Measurements from ENCODE around the gene COX5A.

Gene COX5A

DNA sequence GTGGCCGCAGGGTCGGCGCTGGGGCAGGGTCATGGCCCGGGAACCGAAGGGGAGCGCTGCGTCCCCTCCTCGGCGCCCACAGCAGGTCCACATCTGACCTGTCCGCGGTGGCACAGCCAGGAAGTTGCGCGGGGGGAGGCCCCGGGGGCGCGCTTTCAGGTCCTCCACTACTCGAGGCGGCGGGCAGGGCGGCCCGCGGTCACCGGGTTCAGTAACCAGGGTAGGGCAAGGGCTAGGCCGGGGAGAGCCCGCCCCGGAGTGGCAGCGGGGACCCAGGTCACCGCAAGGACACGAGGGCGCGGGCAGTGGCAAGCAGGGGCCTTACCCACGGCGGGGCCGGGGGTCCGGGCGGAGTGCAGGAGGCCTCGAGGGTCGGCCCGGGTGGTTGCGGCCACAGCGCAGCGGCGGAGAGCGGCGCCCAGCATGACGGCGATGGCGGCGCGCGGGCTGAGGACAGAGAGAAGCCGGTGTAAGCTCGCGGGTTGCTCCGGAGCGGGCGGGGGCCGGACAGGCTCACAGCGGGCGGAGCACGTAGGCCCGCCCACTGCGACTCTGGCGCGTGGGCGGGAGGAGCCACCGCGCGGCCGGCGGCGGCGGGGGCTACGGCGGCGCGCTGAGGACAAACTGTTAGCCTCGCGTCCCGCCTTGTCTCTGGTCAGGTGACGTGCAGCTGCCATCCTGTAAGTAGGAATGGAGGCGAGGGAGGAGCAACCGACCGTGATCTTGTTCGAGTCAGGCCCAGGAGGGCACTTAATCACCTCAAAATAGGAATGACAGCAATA lies at the start of gene COX5A:
Gene COX5A, minus strand, starts transcription at position 484 of the 782 bp plus-strand sequence. Its CDS starts 59 bp downstream, at position 425.
- DNase-seq: peak; percentile 81 to 95

DNA sequence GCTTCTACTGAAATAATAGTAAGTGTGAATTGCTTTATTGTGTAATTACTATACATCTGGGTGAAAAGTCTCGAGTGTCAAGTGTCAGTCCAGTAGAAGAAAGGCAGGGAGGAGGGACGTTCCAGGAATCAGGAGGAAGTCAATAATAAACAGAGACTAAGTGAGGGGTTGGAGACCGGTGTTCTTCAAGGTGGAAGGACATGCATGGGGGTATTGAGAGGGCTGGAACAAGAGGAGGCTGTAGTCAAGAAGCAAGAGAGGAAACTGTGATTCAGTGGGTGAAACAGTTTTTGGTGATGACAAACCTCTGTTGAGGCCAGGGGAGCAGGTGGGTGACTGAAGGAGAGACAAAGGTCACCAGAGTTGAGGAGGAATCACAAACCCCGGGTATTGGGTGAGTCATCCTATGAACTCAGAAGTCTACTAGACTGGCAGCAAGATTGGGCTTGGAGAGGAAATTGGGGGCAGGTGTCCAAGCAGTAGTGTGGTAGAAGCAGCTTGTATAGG lies 45.9 kb upstream of the COX5A start:
- DNase-seq: no peak

DNA sequence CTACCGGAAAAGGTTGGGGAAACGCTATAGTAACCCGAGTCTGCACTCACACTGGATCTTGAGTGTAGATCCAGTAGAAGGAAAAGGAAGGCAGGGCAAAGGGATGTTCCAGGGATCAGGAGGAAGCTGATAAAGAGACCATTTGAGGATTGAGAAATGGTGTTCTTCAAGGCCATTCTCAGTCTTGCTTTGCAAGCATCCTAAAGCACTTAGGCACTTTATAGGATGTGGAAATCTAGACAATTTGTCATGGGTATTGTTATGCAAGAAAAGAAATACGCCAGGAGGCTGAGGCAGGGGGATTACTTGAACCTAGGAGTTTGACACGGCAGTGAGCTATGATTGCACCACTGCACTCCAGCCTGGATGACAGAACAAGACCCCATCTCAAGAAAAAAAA lies 44.3 kb upstream of the COX5A start:
- no peak for DNase-seq

DNA sequence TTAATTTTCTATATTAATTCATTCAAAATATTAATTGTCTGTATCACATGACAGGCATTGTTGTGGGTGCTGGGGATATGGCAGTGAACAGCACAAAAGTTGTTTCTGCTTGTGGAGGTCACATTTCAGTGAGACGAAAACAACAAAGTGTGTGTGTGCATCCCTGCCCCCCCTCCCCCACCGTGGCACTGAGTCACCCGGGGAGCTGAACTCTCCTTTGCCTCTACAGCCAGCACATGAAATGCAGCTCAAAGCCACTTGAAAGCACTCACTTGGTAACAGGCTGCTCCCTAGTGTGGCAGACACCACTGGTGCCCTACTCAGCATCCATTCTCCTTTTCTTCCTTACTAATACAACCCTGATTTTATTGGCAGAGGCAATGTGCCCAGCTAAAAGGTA lies 40.6 kb upstream of the COX5A start:
- DNase-seq: no peak

DNA sequence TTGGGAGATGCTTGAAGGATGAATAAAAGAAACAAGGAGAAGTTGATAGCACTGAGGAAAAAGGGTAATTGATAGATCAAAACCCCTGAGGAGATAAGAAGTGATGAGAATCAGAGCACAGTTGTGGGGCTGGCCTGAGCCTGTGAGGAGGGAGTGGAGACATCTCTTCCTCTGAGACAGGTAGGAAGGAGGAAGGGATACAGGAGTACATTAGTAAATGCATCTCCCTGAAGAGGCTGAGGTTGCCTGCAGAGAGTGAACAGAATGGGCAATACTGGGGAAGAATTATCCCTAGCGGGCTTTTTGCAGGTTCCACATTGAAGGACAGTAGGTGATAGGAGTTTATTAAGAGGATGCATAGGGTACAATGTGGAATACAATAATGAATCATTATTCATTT lies 40.2 kb upstream of the COX5A start:
- no peak for DNase-seq

DNA sequence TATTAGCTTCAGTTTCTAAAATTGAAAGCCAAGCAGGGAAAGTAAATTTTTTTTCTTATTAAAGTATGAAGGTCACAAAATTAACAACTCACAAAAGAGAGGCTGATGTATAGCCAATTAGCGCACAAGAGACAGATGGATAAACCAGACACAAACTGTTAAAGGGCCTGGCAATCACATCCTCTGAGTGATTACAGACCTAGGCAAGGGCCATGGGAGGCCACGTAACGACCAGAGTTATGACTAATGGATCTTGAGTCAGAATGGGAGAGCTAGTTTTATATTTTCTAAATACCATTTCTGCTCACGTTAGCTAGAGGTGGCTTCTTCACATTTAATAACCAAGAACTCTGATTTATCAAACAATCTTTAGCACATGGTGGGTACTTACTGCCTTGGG lies 39.7 kb upstream of the COX5A start:
- DNase-seq: no peak

DNA sequence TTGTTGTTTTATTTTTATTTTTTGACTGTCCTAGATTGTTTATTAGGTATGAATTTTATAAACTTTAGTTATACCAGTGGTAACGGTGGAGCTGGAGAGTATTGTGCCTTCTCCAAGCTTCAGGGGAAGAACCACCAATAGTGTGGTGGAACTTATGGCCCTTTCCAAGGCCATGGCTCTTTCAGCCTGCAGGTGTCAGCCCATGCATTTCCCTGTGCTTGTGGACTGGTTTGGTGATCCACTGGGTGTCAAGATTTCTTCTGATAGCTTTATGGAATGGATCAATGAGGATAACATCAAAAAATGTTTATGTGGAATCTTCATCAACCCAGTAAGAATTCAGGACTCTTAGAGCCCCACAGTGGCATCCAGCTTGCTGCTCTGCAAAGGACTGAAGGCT lies 38.3 kb upstream of the COX5A start:
- no peak for DNase-seq

DNA sequence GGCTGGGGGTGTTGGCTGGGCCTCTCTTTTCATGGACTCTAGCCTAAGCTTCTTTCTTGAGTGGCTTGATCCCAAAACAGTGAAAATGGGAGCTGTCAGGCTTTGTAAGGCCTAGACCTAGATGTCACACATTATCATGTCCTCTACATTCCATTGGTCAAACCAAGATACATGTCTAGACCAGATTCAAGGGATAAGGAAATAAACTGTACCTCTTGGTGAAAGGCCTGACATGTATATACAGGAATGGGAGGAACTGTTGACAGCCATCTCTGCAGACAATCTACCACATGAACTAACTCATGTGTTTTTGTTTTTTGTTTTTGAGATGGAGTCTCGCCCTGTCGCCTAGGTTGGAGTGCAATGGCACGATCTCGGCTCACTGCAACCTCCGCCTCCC lies 29.8 kb upstream of the COX5A start:
- DNase-seq: no peak

DNA sequence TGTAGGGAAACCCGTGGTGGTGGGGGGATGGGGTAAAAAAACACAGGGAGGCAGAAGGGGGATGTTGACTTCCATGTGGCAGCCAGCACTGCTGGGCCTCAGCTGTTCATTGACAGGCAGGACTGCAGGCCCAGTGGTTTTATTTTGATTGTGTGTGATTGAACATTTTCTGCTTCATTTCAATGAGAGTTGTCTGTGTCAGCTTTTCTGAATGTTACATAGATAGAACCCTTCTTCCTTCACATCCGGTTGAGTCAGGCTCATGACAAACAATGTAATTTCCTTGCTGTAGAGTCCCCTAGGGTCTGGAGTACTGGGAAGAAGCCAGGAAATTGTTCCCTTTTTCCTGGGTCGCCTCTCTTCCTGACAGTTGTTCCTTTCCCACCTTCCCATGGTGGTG lies 26.9 kb upstream of the COX5A start:
- DNase-seq: no peak

DNA sequence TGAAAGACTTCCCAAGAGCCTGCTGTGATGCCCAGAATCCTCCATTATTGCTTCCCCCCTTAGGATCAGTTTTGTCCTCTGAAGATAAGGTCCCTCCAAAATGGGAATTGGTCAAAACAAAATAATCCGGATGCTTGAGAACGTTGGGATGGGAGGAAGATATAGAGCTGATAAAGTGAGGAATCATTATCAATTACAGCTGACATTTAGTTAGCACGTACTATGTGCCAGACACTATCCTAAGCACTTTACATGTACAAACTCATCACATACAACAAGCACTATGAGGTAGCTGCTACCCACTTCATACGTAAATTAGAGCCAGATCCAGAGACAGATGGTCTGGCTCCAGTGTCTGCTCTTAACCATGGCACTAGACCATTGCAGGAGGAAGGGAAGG lies 25.3 kb upstream of the COX5A start:
- peak in 1 of 2 experiments; percentile 18 for DNase-seq

DNA sequence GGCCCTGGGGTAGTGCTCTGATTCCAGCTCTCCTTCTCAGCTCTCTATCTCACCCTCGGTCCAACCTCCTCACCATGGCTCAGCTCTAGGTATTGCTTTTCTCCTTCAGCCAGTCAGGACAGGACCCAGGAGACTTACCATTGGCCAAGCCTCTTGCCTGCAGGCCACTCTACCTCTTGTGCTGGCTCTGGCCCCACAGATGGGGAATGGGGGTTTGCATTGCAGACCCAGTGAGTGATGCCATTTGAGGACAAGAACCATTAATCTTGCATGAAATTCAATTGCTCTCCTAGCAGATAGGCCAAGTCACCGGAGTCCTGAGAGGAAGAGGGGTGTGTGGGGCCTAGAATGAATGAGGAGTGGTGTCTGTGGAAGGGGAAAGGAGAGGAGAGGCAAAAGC lies 24.8 kb upstream of the COX5A start:
- DNase-seq: no peak

DNA sequence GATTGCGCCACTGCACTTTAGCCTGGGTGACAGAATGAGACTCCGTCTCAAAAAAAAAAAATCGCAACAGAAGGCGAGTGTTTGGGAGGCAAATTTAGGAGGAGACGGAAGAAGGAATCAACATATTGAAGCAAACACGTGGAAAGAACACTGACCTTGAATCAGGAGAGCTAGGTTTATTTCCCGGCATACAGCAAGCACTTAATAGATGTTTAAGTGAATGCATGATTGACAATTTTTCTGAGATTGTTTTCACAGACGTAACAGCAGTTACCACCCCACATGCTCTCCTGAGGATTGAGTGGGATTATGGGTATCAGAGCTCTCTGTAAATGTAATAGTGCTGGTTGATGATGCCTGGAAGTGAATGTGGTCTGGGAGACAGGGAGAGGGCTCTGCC lies 24.3 kb upstream of the COX5A start:
- DNase-seq: no peak

DNA sequence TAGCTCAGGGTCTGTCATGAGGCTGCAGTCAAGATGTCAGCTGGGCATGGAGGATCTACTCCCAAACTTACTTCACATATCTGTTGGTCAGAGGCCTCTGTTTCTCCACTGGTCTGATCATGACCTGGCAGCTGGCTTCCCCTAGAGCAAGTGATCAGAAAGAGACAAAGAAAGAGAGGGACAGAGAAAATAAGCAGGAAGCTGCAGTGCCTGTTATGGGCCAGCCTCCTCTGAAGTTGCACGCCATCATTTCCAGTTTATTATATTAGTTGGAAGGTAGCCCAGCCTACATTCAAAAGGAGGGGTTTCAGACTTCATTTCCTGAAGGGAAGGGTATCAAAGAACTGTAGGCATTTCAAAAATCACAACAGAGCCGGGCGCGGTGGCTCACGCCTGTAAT lies 23.7 kb upstream of the COX5A start:
- DNase-seq: no peak

DNA sequence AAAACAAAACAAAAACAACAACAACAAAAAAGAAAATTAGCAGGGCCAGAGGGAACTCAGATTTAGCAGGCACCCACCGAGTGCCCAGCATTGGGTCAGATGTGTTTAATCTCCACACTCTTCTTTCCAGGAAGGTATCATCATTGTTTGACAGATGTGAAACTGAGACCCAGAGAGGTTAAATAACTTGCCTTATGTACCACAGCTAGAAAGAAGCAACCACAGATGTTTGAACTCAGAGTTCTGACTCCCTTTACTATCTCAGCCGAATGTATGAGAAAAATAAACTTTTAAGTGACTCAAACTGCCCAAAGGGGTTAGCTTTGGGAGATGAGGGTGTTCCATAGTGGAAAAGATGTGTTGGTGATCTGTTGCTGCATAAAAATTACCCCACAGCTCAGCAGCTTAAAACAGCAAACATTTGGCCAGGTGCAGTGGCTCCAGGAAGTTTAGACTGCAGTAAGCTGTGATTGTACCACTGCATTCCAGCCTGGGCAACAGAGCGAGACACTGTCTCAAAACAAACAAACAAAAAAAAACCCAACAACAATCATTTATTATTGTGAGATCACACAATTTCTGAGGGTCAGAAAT lies 23.2 kb upstream of the COX5A start:
- DNase-seq: no peak

DNA sequence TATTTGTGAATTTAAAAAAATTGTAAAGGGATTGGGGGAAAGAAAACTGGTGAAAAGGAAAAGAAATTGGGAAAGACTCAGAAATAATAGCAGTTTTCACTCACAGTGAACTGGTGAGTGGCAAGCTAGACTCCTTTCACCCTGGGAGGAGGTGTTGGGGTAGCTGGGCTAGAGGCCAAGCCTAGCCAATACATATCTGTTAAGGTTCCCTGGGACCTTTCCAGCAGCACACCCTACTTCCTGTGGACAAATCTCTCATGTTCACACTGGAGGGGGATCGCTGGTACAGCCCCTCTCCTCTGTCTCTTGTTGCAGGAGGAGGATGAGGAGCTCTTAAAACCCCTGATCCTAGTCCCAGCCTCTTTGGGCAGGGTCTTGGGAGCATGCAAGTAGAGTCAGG lies 22.4 kb upstream of the COX5A start:
- no peak for DNase-seq

DNA sequence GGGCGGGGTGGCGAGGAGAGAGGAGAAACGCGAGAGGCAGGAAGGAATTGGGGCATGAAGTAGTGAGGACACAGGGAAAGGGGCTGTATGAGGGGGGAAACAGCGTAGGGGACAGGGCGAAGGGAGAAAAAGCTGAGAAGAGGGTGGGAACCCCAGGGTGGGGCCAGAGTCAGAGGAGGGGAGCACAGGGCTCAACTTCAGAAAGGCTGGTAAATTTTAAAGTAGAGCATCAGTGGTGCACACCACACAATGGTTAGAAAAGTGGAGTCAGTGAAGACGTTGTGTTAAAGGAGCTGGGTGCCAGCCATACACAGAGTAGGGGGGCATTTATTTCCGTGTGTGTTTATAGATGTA lies 21.7 kb upstream of the COX5A start:
- no peak for DNase-seq

DNA sequence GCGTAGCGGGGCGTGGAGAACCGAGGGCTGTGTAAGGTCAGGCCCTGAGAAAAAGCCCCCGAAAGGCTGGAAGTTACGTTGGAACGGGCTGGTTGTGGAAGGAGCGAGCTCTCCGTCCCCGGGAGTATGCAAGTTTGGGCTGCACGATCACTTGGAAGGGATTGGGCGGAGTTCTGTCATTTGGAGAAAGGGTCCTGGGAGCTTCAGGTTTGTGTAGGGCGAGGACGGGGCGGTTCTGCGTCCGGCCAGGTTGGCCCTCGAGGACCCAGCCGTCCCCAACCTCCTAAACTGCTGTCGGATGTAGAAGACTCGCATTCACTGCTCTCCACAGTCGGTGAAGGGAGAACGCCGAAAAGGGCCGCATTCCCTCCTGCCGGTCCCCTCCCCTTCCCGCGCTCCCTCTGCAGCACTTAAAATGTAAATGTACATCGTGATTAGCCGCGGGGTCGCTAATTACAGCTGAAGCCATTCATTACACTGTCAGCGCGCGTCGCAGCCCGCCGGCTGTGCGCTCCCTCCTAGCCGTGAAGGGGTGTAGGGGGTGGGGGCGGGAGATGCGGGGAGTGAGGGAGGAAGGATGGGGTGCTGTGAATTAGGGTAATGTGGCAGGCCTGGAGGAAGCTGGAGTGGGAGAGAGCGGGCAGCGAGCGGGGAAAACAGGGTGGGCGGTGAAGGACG lies 21.2 kb upstream of the COX5A start:
- no peak for DNase-seq

DNA sequence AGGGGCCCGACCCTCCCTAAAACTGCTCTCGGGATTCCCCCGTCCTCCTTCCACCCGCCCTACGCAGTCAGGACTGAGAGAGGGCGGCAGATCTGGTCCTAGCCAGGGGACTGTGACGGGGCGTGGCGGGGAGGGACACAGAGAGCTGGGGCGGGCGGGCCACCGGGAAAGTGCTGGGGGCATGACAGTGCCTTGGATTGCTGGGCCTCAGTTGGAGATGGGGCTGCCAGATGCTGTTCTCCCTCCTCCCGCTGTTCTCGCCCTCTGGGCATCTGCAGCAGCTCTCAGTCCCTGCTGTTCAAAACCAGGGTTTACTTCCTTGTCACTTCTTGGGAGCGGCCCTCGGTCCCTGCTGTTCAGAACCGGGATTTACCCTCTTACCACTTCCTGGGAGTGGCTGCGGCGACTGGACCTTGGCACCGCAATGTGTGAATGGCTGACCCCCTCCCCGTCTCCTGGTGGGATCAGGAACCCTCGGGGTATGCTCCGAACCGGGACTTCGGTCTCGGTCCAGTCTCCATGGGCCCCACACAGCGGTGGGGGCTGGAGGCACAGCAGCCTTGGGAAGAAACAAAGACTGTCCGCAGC lies 20.5 kb upstream of the COX5A start:
- no peak for DNase-seq

DNA sequence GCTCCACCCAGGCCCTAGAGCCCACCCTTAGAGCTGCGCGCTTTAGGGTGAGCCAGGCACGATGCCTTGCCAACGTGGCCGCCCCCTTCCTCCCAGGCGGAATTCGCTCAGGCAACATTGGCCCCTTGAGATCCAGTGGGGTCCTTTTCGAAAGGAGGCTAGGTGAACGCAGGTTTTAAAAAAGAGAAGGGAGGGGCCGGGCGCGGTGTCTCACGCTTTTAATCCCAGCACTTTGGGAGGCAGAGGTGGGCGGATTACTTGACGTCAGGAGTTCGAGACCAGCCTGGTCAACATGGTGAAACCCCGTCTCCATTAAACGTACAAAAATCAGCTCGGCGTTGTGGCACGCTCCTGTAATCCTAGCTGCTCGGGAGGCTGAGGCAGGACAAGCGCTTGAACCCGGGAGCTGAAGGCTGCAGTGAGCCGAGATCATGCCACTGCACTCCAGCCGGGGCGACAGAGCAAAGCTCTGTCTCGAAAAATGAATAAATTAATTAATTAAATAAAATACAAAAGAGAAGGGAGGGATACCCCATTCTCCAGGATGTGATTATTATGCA lies 19.7 kb upstream of the COX5A start:
- DNase-seq: no peak

DNA sequence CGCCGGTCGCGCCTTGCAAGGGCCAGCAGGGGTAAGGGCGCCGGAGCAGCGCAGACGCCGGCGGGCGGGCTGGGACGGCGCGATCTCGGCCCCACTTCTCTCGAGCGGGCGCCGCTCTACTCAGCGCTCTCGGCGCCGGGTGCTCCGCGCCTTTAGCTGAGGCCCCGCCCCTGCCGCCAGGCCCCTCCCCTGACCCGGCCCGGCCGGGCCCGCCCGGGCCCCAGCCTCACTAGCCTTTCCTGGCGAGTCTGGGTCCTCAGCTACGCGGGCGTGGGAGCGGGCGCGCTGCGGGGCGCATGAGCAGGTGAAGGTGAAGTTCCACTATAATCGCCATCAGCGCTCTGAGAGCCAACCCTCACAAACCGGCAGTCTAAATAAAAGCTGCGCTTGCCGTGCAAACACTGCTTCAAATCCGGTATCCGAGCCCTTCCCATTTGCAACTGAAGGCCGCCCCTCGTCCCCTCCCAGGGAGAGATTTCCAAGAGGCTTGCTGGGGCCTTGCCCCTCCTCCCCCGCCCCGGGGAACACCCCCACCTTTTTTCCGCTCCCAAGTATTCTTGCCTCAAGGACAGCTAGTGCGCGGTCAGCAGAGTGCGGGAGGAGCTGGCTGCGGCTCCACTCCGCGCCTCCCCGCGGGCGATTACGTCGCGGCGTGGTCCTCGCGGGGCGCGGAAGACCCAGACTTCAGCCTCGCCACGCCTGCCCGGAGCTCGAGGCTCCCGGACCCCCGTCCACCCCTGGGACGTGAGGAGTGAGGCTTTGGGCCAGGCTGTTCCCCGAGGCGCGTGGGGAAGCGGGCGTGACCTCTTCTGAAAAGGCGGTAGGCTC lies 19.0 kb upstream of the COX5A start, which contains the start of gene RPP25:
Gene RPP25, minus strand, starts transcription at position 125 of the 828 bp plus-strand sequence. CDS start 189 bp downstream, outside the sequence.
- peak; percentile 41 to 78 for DNase-seq

DNA sequence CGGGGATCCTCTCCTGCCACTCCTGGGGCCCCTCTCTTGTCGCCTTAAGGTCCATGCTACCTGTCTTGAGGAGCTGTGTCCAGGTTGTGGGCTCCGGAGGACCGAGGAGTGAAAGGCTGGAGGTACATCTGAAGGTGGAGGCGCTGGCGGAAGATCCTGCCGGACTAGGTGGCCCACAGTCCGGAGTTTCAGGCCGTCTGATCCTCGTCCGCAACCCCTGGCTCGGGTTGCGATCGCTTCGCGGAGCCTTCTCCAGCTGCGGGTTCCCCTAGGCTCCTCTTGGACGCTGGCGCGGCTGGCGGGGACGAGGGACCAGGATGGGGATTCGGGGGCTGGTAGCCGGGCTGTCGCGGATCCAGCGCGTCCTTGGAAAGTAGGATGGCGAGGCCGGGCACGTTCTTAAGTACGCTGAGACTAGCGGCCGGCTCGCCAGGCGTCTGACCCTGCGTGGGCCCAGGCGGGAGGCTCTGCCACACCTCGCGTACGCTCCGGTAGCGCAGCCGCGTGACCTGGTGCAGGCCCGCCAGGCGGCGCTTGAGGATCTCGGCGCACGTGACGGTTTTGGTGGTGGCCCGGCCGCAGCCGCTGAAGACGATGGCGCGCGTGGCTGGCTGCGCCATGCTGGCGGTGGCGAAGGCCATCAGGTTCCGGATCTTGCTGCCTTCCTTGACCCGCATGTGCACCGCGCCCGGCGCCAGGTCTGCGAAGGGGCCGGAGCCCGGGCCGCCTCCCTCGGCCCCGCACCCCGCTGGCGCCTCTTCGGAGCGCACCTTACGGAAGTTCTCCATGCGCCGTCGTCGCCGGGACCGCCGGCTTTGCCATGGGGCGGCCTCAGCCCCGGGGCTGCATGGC lies 18.1 kb upstream of the COX5A start:
- peak; percentile 64 to 77 for DNase-seq

Measured in NCI-H446 (cell line).